K562 (cell line): Measurements from ENCODE around the gene PCBP4.

Experiments
- CEBPB ChIP-seq: fragments of 450-650 bp; IDR thresholded peaks from 2 replicates; pipeline ENCODE4 v1.6.1; 2016; ENCODE audit warnings: missing genetic modification characterization, missing compliant biosample characterization
- CHD2 ChIP-seq: IDR thresholded peaks from 2 replicates; pipeline ENCODE4 v1.6.1; 2011; ENCODE audit warnings: low read depth, low read length
- FOXP1 ChIP-seq: sonication (generic); formaldehyde crosslinking; IDR thresholded peaks from 2 replicates; pipeline ENCODE4 v1.8.0; 2022; ENCODE audit warnings: mild to moderate bottlenecking, missing genetic modification reagents
- MAZ ChIP-seq, 2 experiments: fragments of 450-650 bp in 1 of 2; sonication (generic) in 1 of 2; formaldehyde crosslinking; IDR thresholded peaks in 1 of 2; conservative IDR thresholded peaks in 1 of 2; 2 replicates each; pipeline versions ENCODE4 v1.4.0 to v1.5.0; 2020; ENCODE audit warnings: mild to moderate bottlenecking in 1 of 2, missing genetic modification reagents in 1 of 2
- POLR2A ChIP-seq: fragments of 450-650 bp; conservative IDR thresholded peaks from 2 replicates; pipeline ENCODE4 v1.6.1; 2016
- POLR2AphosphoS5 ChIP-seq: IDR thresholded peaks from 2 replicates; pipeline ENCODE4 v1.6.1; 2011; ENCODE audit warnings: mild to moderate bottlenecking, low read depth, low read length, moderate library complexity; ENCODE audit not compliant: control insufficient read depth, insufficient read depth
- SETDB1 ChIP-seq: IDR thresholded peaks from one replicate; pipeline ENCODE4 v1.6.1; 2012; ENCODE audit warnings: low read length, control low read depth, inconsistent platforms
- ZNF274 ChIP-seq: IDR thresholded peaks from 2 replicates; pipeline ENCODE4 v1.6.1; 2011; ENCODE audit warnings: low read depth, mild to moderate bottlenecking, low read length, moderate library complexity, borderline replicate concordance
- TF ChIP-seq, protein P1 (sequence below): sonication (generic); formaldehyde crosslinking; IDR thresholded peaks from 2 replicates; pipeline ENCODE4 v1.9.0; 2022; ENCODE audit warnings: mild to moderate bottlenecking, missing genetic modification reagents
- TF ChIP-seq, protein P2 (sequence below): sonication (generic); formaldehyde crosslinking; IDR thresholded peaks from 2 replicates; pipeline ENCODE4 v1.5.0; 2020; ENCODE audit warnings: missing genetic modification reagents
- TF ChIP-seq, protein P3 (sequence below): sonication (generic); formaldehyde crosslinking; IDR thresholded peaks from 2 replicates; pipeline ENCODE4 v1.8.0; 2022; ENCODE audit warnings: mild to moderate bottlenecking, low read depth, missing genetic modification reagents

DNA sequence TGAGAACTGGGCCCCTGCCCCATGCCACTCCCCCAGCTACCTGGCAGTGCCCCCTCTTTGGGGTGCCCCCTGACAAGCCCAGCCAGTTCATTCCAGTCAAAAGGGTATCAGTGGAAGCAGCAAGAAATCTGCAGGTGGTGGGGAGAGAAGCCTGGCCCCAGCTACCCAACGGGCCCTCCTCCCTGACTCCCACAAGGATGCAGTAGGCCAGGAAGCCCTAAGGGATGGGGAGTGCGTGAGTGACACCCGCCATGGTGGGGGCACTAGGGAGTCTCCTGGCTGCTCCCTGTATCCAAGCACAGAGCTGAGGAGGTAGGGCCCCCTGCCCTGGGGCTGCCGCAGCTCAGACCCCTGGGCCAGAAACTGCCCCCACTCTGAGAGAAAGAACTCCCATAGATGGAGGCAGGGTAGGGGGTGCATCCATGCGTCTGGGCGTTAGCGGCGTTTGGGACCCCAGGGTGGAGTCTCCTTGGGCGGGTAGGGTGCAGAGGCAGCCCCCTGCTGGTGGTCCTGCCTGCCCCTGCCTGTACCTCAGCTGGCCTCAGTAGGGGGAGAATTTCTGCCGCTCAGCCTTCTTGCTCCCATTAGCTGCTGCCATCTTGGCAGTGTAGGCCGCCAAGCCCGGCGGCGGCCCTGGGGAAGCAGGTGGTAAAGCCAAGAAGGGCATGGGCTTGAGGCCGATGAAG, 9.6 kb downstream of the PCBP4 start:
- no peak for TF ChIP-seq SETDB1
- no peak for TF ChIP-seq CEBPB (tag)
- no peak for TF ChIP-seq CHD2
- TF ChIP-seq POLR2AphosphoS5: no peak
- TF ChIP-seq, protein P1, sequence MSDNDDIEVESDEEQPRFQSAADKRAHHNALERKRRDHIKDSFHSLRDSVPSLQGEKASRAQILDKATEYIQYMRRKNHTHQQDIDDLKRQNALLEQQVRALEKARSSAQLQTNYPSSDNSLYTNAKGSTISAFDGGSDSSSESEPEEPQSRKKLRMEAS (CRISPR knock-in tag): no peak
- TF ChIP-seq FOXP1 (CRISPR knock-in tag): no peak
- TF ChIP-seq MAZ (CRISPR knock-in tag; conservative IDR thresholded peaks at IDR 0.05 in 1 of 2, IDR thresholded peaks at IDR 0.05 in 1 of 2): no peak
- TF ChIP-seq, protein P2, sequence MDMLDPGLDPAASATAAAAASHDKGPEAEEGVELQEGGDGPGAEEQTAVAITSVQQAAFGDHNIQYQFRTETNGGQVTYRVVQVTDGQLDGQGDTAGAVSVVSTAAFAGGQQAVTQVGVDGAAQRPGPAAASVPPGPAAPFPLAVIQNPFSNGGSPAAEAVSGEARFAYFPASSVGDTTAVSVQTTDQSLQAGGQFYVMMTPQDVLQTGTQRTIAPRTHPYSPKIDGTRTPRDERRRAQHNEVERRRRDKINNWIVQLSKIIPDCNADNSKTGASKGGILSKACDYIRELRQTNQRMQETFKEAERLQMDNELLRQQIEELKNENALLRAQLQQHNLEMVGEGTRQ (CRISPR knock-in tag): no peak
- TF ChIP-seq, protein P3, sequence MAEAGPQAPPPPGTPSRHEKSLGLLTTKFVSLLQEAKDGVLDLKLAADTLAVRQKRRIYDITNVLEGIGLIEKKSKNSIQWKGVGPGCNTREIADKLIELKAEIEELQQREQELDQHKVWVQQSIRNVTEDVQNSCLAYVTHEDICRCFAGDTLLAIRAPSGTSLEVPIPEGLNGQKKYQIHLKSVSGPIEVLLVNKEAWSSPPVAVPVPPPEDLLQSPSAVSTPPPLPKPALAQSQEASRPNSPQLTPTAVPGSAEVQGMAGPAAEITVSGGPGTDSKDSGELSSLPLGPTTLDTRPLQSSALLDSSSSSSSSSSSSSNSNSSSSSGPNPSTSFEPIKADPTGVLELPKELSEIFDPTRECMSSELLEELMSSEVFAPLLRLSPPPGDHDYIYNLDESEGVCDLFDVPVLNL (CRISPR knock-in tag): no peak
- no peak for TF ChIP-seq POLR2A
- TF ChIP-seq ZNF274: no peak
